Panc1 (cell line): Measurements from ENCODE around the gene ZNF254.

Experiments used
- POLR2AphosphoS5 ChIP-seq: IDR thresholded peaks from 2 replicates; pipeline ENCODE4 v1.6.1; 2012; ENCODE audit warnings: mild to moderate bottlenecking, low read depth, low read length, moderate library complexity
- SIN3A ChIP-seq: IDR thresholded peaks from 2 replicates; pipeline ENCODE4 v1.6.1; 2012; ENCODE audit warnings: low read depth, mild to moderate bottlenecking, low read length, moderate library complexity, borderline replicate concordance; ENCODE audit not compliant: insufficient read depth
- TCF7L2 ChIP-seq: IDR thresholded peaks from 2 replicates; pipeline ENCODE4 v1.6.1; 2011; ENCODE audit warnings: mild to moderate bottlenecking, low read depth, low read length, inconsistent platforms
- TF ChIP-seq, protein P1 (sequence below): fragments of 450-650 bp; IDR thresholded peaks from 2 replicates; pipeline ENCODE4 v1.5.1; 2017; ENCODE audit warnings: mild to moderate bottlenecking
- TF ChIP-seq, protein P2 (sequence below), 2 experiments: IDR thresholded peaks; 2 replicates each; pipeline ENCODE4 v1.6.1; 2011 to 2012; ENCODE audit warnings: low read depth in 2 of 2, control low read depth in 1 of 2, low read length in 1 of 2, mild to moderate bottlenecking in 1 of 2, moderate library complexity in 1 of 2; ENCODE audit not compliant: insufficient read depth in 1 of 2

DNA sequence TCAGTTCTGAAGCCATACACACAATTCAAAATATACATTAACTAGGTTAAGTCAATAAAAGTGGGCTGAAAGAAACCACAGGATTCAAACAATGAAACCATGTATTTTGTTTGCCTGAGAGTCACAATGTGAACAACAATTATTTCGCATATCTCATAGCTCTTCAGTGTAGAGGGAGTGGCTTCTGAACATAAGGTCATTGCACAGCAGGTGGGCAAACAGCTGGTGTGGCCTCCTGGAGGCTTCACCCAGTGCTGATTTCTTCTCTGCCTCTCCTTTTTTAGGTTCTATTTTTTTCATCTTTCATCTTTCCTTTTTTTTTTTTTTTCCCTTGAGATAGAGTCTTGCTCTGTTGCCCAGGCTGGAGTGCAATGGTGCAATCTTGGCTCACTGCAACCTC lies 40.4 kb upstream of the ZNF254 start:
- TF ChIP-seq, protein P1, sequence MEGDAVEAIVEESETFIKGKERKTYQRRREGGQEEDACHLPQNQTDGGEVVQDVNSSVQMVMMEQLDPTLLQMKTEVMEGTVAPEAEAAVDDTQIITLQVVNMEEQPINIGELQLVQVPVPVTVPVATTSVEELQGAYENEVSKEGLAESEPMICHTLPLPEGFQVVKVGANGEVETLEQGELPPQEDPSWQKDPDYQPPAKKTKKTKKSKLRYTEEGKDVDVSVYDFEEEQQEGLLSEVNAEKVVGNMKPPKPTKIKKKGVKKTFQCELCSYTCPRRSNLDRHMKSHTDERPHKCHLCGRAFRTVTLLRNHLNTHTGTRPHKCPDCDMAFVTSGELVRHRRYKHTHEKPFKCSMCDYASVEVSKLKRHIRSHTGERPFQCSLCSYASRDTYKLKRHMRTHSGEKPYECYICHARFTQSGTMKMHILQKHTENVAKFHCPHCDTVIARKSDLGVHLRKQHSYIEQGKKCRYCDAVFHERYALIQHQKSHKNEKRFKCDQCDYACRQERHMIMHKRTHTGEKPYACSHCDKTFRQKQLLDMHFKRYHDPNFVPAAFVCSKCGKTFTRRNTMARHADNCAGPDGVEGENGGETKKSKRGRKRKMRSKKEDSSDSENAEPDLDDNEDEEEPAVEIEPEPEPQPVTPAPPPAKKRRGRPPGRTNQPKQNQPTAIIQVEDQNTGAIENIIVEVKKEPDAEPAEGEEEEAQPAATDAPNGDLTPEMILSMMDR = no peak
- TF ChIP-seq SIN3A = no peak
- no peak for TF ChIP-seq POLR2AphosphoS5
- TF ChIP-seq, protein P2, sequence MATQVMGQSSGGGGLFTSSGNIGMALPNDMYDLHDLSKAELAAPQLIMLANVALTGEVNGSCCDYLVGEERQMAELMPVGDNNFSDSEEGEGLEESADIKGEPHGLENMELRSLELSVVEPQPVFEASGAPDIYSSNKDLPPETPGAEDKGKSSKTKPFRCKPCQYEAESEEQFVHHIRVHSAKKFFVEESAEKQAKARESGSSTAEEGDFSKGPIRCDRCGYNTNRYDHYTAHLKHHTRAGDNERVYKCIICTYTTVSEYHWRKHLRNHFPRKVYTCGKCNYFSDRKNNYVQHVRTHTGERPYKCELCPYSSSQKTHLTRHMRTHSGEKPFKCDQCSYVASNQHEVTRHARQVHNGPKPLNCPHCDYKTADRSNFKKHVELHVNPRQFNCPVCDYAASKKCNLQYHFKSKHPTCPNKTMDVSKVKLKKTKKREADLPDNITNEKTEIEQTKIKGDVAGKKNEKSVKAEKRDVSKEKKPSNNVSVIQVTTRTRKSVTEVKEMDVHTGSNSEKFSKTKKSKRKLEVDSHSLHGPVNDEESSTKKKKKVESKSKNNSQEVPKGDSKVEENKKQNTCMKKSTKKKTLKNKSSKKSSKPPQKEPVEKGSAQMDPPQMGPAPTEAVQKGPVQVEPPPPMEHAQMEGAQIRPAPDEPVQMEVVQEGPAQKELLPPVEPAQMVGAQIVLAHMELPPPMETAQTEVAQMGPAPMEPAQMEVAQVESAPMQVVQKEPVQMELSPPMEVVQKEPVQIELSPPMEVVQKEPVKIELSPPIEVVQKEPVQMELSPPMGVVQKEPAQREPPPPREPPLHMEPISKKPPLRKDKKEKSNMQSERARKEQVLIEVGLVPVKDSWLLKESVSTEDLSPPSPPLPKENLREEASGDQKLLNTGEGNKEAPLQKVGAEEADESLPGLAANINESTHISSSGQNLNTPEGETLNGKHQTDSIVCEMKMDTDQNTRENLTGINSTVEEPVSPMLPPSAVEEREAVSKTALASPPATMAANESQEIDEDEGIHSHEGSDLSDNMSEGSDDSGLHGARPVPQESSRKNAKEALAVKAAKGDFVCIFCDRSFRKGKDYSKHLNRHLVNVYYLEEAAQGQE (IDR thresholded peaks at IDR 0.05; ENCODE audit: insufficient read depth in 1 of 2, low read depth in 2 of 2, low read length in 1 of 2) = no peak
- no peak for TF ChIP-seq TCF7L2
